HEK293 (cell line): Measurements from ENCODE around the gene PPP2R5D.

Experiments used
- BCL11B ChIP-seq: fragments of 450-650 bp; formaldehyde crosslinking; IDR thresholded peaks from 2 replicates; pipeline ENCODE4 v1.5.1; 2016; ENCODE audit warnings: low read depth, missing biosample characterization, missing genetic modification characterization
- EGR2 ChIP-seq: fragments of 450-650 bp; formaldehyde crosslinking; IDR thresholded peaks from 2 replicates; pipeline ENCODE4 v1.5.1; 2016; ENCODE audit warnings: low read depth, missing biosample characterization, missing genetic modification characterization
- GLIS1 ChIP-seq: fragments of 450-650 bp; formaldehyde crosslinking; IDR thresholded peaks from 2 replicates; pipeline ENCODE4 v1.5.1; 2016; ENCODE audit warnings: missing biosample characterization, missing genetic modification characterization
- IKZF3 ChIP-seq: fragments of 450-650 bp; IDR thresholded peaks from 2 replicates; pipeline ENCODE4 v1.5.0; 2018; ENCODE audit warnings: missing biosample characterization, mild to moderate bottlenecking, missing genetic modification characterization, moderate library complexity
- KLF1 ChIP-seq: fragments of 450-650 bp; formaldehyde crosslinking; IDR thresholded peaks from 2 replicates; pipeline ENCODE4 v1.5.1; 2016; ENCODE audit warnings: missing biosample characterization, missing genetic modification characterization
- KLF10 ChIP-seq: fragments of 450-650 bp; IDR thresholded peaks from 2 replicates; pipeline ENCODE4 v1.5.1; 2018; ENCODE audit warnings: missing biosample characterization, mild to moderate bottlenecking, missing genetic modification characterization
- KLF16 ChIP-seq: fragments of 450-650 bp; formaldehyde crosslinking; IDR thresholded peaks from 2 replicates; pipeline ENCODE4 v1.5.1; 2017; ENCODE audit warnings: missing biosample characterization, missing genetic modification characterization
- MZF1 ChIP-seq: fragments of 450-650 bp; formaldehyde crosslinking; IDR thresholded peaks from 2 replicates; pipeline ENCODE4 v1.5.1; 2017; ENCODE audit warnings: missing biosample characterization, missing genetic modification characterization, borderline replicate concordance
- PATZ1 ChIP-seq: fragments of 450-650 bp; formaldehyde crosslinking; IDR thresholded peaks from 2 replicates; pipeline ENCODE4 v1.5.1; 2016; ENCODE audit warnings: missing biosample characterization, missing genetic modification characterization
- RBAK ChIP-seq: fragments of 450-650 bp; formaldehyde crosslinking; IDR thresholded peaks from 2 replicates; pipeline ENCODE4 v1.5.1; 2016; ENCODE audit warnings: missing biosample characterization, missing genetic modification characterization
- REPIN1 ChIP-seq: fragments of 450-650 bp; formaldehyde crosslinking; IDR thresholded peaks from 2 replicates; pipeline ENCODE4 v1.5.1; 2017; ENCODE audit warnings: missing biosample characterization, missing genetic modification characterization, low read depth
- SETDB1 ChIP-seq: IDR thresholded peaks from one replicate; pipeline ENCODE4 v1.6.1; 2017; ENCODE audit warnings: mild to moderate bottlenecking, low read length, moderate library complexity, mixed read lengths; ENCODE audit not compliant: insufficient read length
- SP2 ChIP-seq: fragments of 450-650 bp; formaldehyde crosslinking; IDR thresholded peaks from 2 replicates; pipeline ENCODE4 v1.5.1; 2016; ENCODE audit warnings: missing biosample characterization, missing genetic modification characterization
- SP7 ChIP-seq: fragments of 450-650 bp; formaldehyde crosslinking; IDR thresholded peaks from 2 replicates; pipeline ENCODE4 v1.5.1; 2016; ENCODE audit warnings: missing biosample characterization, missing genetic modification characterization
- ZBTB26 ChIP-seq: fragments of 450-650 bp; formaldehyde crosslinking; optimal IDR thresholded peaks from 2 replicates; pipeline ENCODE3; 2016; ENCODE audit warnings: missing biosample characterization, mild to moderate bottlenecking, missing genetic modification characterization
- ZFP41 ChIP-seq: fragments of 450-650 bp; formaldehyde crosslinking; IDR thresholded peaks from 2 replicates; pipeline ENCODE4 v1.5.1; 2016; ENCODE audit warnings: missing biosample characterization, missing genetic modification characterization, borderline replicate concordance
- ZFP69B ChIP-seq: fragments of 450-650 bp; formaldehyde crosslinking; IDR thresholded peaks from 2 replicates; pipeline ENCODE4 v1.5.1; 2016; ENCODE audit warnings: missing biosample characterization, missing genetic modification characterization
- ZIC2 ChIP-seq: fragments of 450-650 bp; formaldehyde crosslinking; IDR thresholded peaks from 2 replicates; pipeline ENCODE4 v1.5.1; 2016; ENCODE audit warnings: missing biosample characterization, missing genetic modification characterization
- ZNF157 ChIP-seq: fragments of 450-650 bp; formaldehyde crosslinking; IDR thresholded peaks from 2 replicates; pipeline ENCODE4 v1.5.1; 2016; ENCODE audit warnings: missing biosample characterization, missing genetic modification characterization
- ZNF214 ChIP-seq: fragments of 450-650 bp; formaldehyde crosslinking; IDR thresholded peaks from 2 replicates; pipeline ENCODE4 v1.5.1; 2017; ENCODE audit warnings: missing biosample characterization, mild to moderate bottlenecking, missing genetic modification characterization, borderline replicate concordance
- ZNF239 ChIP-seq: fragments of 450-650 bp; formaldehyde crosslinking; IDR thresholded peaks from 2 replicates; pipeline ENCODE4 v1.5.1; 2016; ENCODE audit warnings: missing biosample characterization, missing genetic modification characterization
- ZNF24 ChIP-seq: fragments of 450-650 bp; formaldehyde crosslinking; IDR thresholded peaks from 2 replicates; pipeline ENCODE4 v1.5.1; 2016; ENCODE audit warnings: missing biosample characterization, missing genetic modification characterization
- ZNF335 ChIP-seq: fragments of 450-650 bp; formaldehyde crosslinking; conservative IDR thresholded peaks from 2 replicates; pipeline ENCODE4 v1.5.1; 2016; ENCODE audit warnings: missing biosample characterization, missing genetic modification characterization
- ZNF366 ChIP-seq: fragments of 450-650 bp; formaldehyde crosslinking; conservative IDR thresholded peaks from 2 replicates; pipeline ENCODE4 v1.5.1; 2016; ENCODE audit warnings: missing biosample characterization, missing genetic modification characterization
- ZNF433 ChIP-seq: fragments of 450-650 bp; formaldehyde crosslinking; IDR thresholded peaks from 2 replicates; pipeline ENCODE4 v1.5.1; 2016; ENCODE audit warnings: missing biosample characterization, missing genetic modification characterization, low read depth
- ZNF791 ChIP-seq: fragments of 450-650 bp; formaldehyde crosslinking; IDR thresholded peaks from 2 replicates; pipeline ENCODE4 v1.5.1; 2016; ENCODE audit warnings: missing biosample characterization, missing genetic modification characterization
- ZSCAN30 ChIP-seq: fragments of 450-650 bp; IDR thresholded peaks from 2 replicates; pipeline ENCODE4 v1.5.1; 2018; ENCODE audit warnings: missing biosample characterization, mild to moderate bottlenecking, missing genetic modification characterization, moderate library complexity
- TF ChIP-seq, protein P1 (sequence below): IDR thresholded peaks from 2 replicates; pipeline ENCODE4 v1.6.1; 2011; ENCODE audit warnings: mild to moderate bottlenecking, low read depth, low read length, borderline replicate concordance
- TF ChIP-seq, protein P2 (sequence below): fragments of 450-650 bp; formaldehyde crosslinking; IDR thresholded peaks from 2 replicates; pipeline ENCODE4 v1.5.1; 2016; ENCODE audit warnings: missing biosample characterization, missing genetic modification characterization
- TF ChIP-seq, protein P3 (sequence below): fragments of 450-650 bp; formaldehyde crosslinking; IDR thresholded peaks from 2 replicates; pipeline ENCODE4 v1.5.1; 2016; ENCODE audit warnings: missing biosample characterization, missing genetic modification characterization

Gene PPP2R5D

GRCh38 chr6:42960243-42961019, 23.9 kb upstream of the PPP2R5D start, which contains the start of gene GNMT (continued):
- TF ChIP-seq GLIS1 = peak; percentile 40; the same call in 1 of the 2 replicates
- TF ChIP-seq, protein P1, sequence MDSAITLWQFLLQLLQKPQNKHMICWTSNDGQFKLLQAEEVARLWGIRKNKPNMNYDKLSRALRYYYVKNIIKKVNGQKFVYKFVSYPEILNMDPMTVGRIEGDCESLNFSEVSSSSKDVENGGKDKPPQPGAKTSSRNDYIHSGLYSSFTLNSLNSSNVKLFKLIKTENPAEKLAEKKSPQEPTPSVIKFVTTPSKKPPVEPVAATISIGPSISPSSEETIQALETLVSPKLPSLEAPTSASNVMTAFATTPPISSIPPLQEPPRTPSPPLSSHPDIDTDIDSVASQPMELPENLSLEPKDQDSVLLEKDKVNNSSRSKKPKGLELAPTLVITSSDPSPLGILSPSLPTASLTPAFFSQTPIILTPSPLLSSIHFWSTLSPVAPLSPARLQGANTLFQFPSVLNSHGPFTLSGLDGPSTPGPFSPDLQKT = no peak
- TF ChIP-seq KLF10 (tag by site-specific recombination) = peak; percentile 97
- TF ChIP-seq SP7 (tag by site-specific recombination) = no peak
- TF ChIP-seq ZNF335 (tag by site-specific recombination) = peak; percentile 78; the same call in 1 of the 2 replicates
- TF ChIP-seq ZNF239 (tag by site-specific recombination) = no peak
- TF ChIP-seq RBAK (tag by site-specific recombination) = no peak
- no peak for TF ChIP-seq ZSCAN30 (tag by site-specific recombination)
- TF ChIP-seq PATZ1 = peak; percentile 30; the same call in 1 of the 2 replicates
- no peak for TF ChIP-seq ZNF433
- TF ChIP-seq ZNF157 (tag by site-specific recombination) = no peak
- no peak for TF ChIP-seq MZF1 (tag by site-specific recombination)
- TF ChIP-seq REPIN1 (tag by site-specific recombination) = no peak
- no peak for TF ChIP-seq ZNF214
- TF ChIP-seq, protein P2, sequence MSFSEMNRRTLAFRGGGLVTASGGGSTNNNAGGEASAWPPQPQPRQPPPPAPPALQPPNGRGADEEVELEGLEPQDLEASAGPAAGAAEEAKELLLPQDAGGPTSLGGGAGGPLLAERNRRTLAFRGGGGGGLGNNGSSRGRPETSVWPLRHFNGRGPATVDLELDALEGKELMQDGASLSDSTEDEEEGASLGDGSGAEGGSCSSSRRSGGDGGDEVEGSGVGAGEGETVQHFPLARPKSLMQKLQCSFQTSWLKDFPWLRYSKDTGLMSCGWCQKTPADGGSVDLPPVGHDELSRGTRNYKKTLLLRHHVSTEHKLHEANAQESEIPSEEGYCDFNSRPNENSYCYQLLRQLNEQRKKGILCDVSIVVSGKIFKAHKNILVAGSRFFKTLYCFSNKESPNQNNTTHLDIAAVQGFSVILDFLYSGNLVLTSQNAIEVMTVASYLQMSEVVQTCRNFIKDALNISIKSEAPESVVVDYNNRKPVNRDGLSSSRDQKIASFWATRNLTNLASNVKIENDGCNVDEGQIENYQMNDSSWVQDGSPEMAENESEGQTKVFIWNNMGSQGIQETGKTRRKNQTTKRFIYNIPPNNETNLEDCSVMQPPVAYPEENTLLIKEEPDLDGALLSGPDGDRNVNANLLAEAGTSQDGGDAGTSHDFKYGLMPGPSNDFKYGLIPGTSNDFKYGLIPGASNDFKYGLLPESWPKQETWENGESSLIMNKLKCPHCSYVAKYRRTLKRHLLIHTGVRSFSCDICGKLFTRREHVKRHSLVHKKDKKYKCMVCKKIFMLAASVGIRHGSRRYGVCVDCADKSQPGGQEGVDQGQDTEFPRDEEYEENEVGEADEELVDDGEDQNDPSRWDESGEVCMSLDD (tag by site-specific recombination) = no peak
- TF ChIP-seq ZFP41 (tag by site-specific recombination) = no peak
- no peak for TF ChIP-seq BCL11B (tag by site-specific recombination)
- TF ChIP-seq, protein P3, sequence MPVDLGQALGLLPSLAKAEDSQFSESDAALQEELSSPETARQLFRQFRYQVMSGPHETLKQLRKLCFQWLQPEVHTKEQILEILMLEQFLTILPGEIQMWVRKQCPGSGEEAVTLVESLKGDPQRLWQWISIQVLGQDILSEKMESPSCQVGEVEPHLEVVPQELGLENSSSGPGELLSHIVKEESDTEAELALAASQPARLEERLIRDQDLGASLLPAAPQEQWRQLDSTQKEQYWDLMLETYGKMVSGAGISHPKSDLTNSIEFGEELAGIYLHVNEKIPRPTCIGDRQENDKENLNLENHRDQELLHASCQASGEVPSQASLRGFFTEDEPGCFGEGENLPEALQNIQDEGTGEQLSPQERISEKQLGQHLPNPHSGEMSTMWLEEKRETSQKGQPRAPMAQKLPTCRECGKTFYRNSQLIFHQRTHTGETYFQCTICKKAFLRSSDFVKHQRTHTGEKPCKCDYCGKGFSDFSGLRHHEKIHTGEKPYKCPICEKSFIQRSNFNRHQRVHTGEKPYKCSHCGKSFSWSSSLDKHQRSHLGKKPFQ (tag by site-specific recombination) = no peak
- TF ChIP-seq ZNF791 (tag by site-specific recombination) = no peak
- no peak for TF ChIP-seq SETDB1
- no peak for TF ChIP-seq ZNF24 (tag by site-specific recombination)
- TF ChIP-seq ZNF366 = no peak
- TF ChIP-seq EGR2 (tag by site-specific recombination) = no peak
- TF ChIP-seq ZFP69B (tag by site-specific recombination) = no peak
- TF ChIP-seq ZBTB26 (tag by site-specific recombination) = peak; percentile 84
- TF ChIP-seq KLF16 (tag by site-specific recombination) = 0 out of 2 replicates have a peak, but pooled peaks have one; percentile 34
- no peak for TF ChIP-seq IKZF3
- TF ChIP-seq SP2 (tag by site-specific recombination) = peak; percentile 71
- peak; percentile 54; the same call in 1 of the 2 replicates for TF ChIP-seq KLF1 (tag by site-specific recombination)
- 0 out of 2 replicates have a peak, but pooled peaks have one; percentile 18 for TF ChIP-seq ZIC2 (tag by site-specific recombination)
